ENCODE results near the gene VN1R2. TPM values are rescaled to one million over a fixed set of nuclear protein-coding genes. Genes with fewer than 3 reads are reported as not detected.
"Not testable (repeated sequence)": the region's sequence is repeated elsewhere in the genome, so short reads cannot be mapped to it uniquely, and the experiment has no call there.

Gene VN1R2
- total RNA-seq, 2 donors from 2014 or later: 1.2 TPM; not detected in 1

- no peak for DNase-seq (ENCODE audit: low spot score)
- Histone ChIP-seq H3K4me3 (no peak overlapping the region), H3K9me3 (no peaks in the 10 kb centered on the region), H3K27me3 (replicated peaks; ENCODE audit: insufficient read depth) (no peaks in the 10 kb centered on the region), H3K4me1 (replicated peaks) (no peaks in the 10 kb centered on the region), H3K27ac (no peak overlapping the region), H3K36me3 (no peaks in the 10 kb centered on the region)
- intact Hi-C loops (cut with DNase I): no loop called here
- WGBS: 87% methylated on average over 2 of the region's 2 CpGs
- TF ChIP-seq POLR2AphosphoS5 (IDR thresholded peaks at IDR 0.05) (no peak), CTCF (IDR thresholded peaks at IDR 0.05) (no peak), POLR2A (IDR thresholded peaks at IDR 0.05) (no peak)
Measured at GRCh38 chr19:53275480-53275879, 17.4 kb downstream of the VN1R2 start.

GRCh38 chr19:53281947-53282346 is 23.9 kb downstream of the VN1R2 start:
- H3K36me3 ChIP-seq; H3K4me1 ChIP-seq (replicated peaks); DNase-seq (ENCODE audit: low spot score); H3K27ac ChIP-seq; intact Hi-C loops (cut with DNase I); H3K9me3 ChIP-seq; H3K27me3 ChIP-seq (replicated peaks; ENCODE audit: insufficient read depth); H3K4me3 ChIP-seq: not testable (repeated sequence)
- 38% methylated on average over 1 of the region's 8 CpGs for WGBS

- Histone ChIP-seq H3K4me1 (replicated peaks) (no peaks in the 10 kb centered on the region), H3K4me3 (no peak overlapping the region), H3K36me3 (no peaks in the 10 kb centered on the region), H3K27ac (no peak overlapping the region), H3K9me3 (no peaks in the 10 kb centered on the region), H3K27me3 (replicated peaks; ENCODE audit: insufficient read depth) (no peaks in the 10 kb centered on the region)
- DNase-seq (ENCODE audit: low spot score): no peak
- WGBS: 33% methylated on average over 4 of the region's 4 CpGs
- intact Hi-C loops (cut with DNase I): no loop called here
- TF ChIP-seq CTCF (IDR thresholded peaks at IDR 0.05) (no peak), POLR2A (IDR thresholded peaks at IDR 0.05) (no peak), POLR2AphosphoS5 (IDR thresholded peaks at IDR 0.05) (no peak)
Measured at GRCh38 chr19:53285087-53285486, 27.0 kb downstream of the VN1R2 start.

- Histone ChIP-seq H3K4me1 (replicated peaks) (no peaks in the 10 kb centered on the region), H3K27ac (no peak overlapping the region), H3K36me3 (no peaks in the 10 kb centered on the region), H3K9me3 (no peaks in the 10 kb centered on the region), H3K4me3 (no peak overlapping the region), H3K27me3 (replicated peaks; ENCODE audit: insufficient read depth) (no peaks in the 10 kb centered on the region)
- WGBS: 94% methylated on average over 47 of the region's 47 CpGs
- TF ChIP-seq CTCF (IDR thresholded peaks at IDR 0.05) (no peak), POLR2A (IDR thresholded peaks at IDR 0.05) (no peak), POLR2AphosphoS5 (IDR thresholded peaks at IDR 0.05) (no peak)
- DNase-seq (ENCODE audit: low spot score): no peak
- intact Hi-C loops (cut with DNase I): no loop called here
Measured at GRCh38 chr19:53290758-53291549, 32.9 kb downstream of the VN1R2 start.

GRCh38 chr19:53294786-53295441 is 36.8 kb downstream of the VN1R2 start:
- Histone ChIP-seq H3K4me1 (replicated peaks) (no peaks in the 10 kb centered on the region), H3K9me3 (no peaks in the 10 kb centered on the region), H3K4me3 (no peak overlapping the region), H3K27ac (no peak overlapping the region), H3K36me3 (no peaks in the 10 kb centered on the region), H3K27me3 (replicated peaks; ENCODE audit: insufficient read depth) (no peaks in the 10 kb centered on the region)
- no peak for DNase-seq (ENCODE audit: low spot score)
- TF ChIP-seq POLR2A (IDR thresholded peaks at IDR 0.05): no peak
- no peak for TF ChIP-seq POLR2AphosphoS5 (IDR thresholded peaks at IDR 0.05)
- no peak for TF ChIP-seq CTCF (IDR thresholded peaks at IDR 0.05)
- 73% methylated on average over 7 of the region's 7 CpGs for WGBS
- intact Hi-C loops (cut with DNase I): no loop called here

- WGBS: no CpG with 5 or more reads among the region's 8 CpGs
- H3K27ac ChIP-seq; H3K9me3 ChIP-seq; H3K36me3 ChIP-seq; H3K4me3 ChIP-seq; H3K4me1 ChIP-seq (replicated peaks); intact Hi-C loops (cut with DNase I); DNase-seq (ENCODE audit: low spot score); H3K27me3 ChIP-seq (replicated peaks; ENCODE audit: insufficient read depth): not testable (repeated sequence)
Measured at GRCh38 chr19:53301341-53301740, 43.2 kb downstream of the VN1R2 start.
